Measurements from ENCODE around the gene FCN3.
A peak's percentile ranks its signal among the peaks of the same experiment; 100 is the strongest.
"Not testable (repeated sequence)": the region's sequence is repeated elsewhere in the genome, so short reads cannot be mapped to it uniquely, and the experiment has no call there.

Gene FCN3

GRCh38 chr1:27405598-27406361, 31.2 kb upstream of the FCN3 start:
- not testable (repeated sequence) for DNase-seq; H3K9me3 Mint-ChIP-seq; ATAC-seq (replicated peaks); H3K4me3 Mint-ChIP-seq; H3K27me3 Mint-ChIP-seq
- H3K27ac Mint-ChIP-seq: peak overlapping the region in 1 of 2 donors; percentile 60
- H3K4me1 Mint-ChIP-seq (ENCODE audit: low read depth in 2 of 2): peaks cover 5 to 18% of the 10 kb centered on the region in 2 donors
- peaks cover 38% of the 10 kb centered on the region for H3K36me3 Mint-ChIP-seq (ENCODE audit: insufficient read depth)

GRCh38 chr1:27405074-27405473, 30.4 kb upstream of the FCN3 start:
- no peaks in the 10 kb centered on the region for H3K9me3 Mint-ChIP-seq
- DNase-seq: no peak
- no peak for ATAC-seq (replicated peaks)
- peaks cover 5 to 22% of the 10 kb centered on the region in 2 donors for H3K4me1 Mint-ChIP-seq (ENCODE audit: low read depth in 2 of 2)
- H3K27ac Mint-ChIP-seq: peak overlapping the region in 1 of 2 donors; percentile 91
- H3K36me3 Mint-ChIP-seq (ENCODE audit: insufficient read depth): peaks cover 31% of the 10 kb centered on the region
- no peak overlapping the region for H3K4me3 Mint-ChIP-seq
- H3K27me3 Mint-ChIP-seq: no peaks in the 10 kb centered on the region

- Mint-ChIP-seq H3K9me3 (no peaks in the 10 kb centered on the region), H3K27me3 (no peaks in the 10 kb centered on the region), H3K27ac (peak overlapping the region; percentile 84 to 91), H3K36me3 (ENCODE audit: insufficient read depth) (peaks cover 21% of the 10 kb centered on the region), H3K4me1 (ENCODE audit: low read depth in 2 of 2) (peaks cover 5 to 22% of the 10 kb centered on the region in 2 donors), H3K4me3 (peak overlapping the region in 1 of 2 donors; percentile 69)
- ATAC-seq (replicated peaks) (peak; percentile 12), DNase-seq (no peak)
These were observed 29.3 kb upstream of the FCN3 start for GRCh38 chr1:27403931-27404330.

- H3K4me1 Mint-ChIP-seq (ENCODE audit: low read depth in 2 of 2): peaks cover 5 to 22% of the 10 kb centered on the region in 2 donors
- DNase-seq: peak in 2 of 3 experiments; percentile 38 to 48
- peak overlapping the region; percentile 10 to 69 for H3K4me3 Mint-ChIP-seq
- peaks cover 15% of the 10 kb centered on the region for H3K36me3 Mint-ChIP-seq (ENCODE audit: insufficient read depth)
- ATAC-seq (replicated peaks): peak; percentile 89
- peak overlapping the region; percentile 84 to 91 for H3K27ac Mint-ChIP-seq
- no peaks in the 10 kb centered on the region for H3K27me3 Mint-ChIP-seq
- H3K9me3 Mint-ChIP-seq: no peaks in the 10 kb centered on the region
These were observed 28.6 kb upstream of the FCN3 start for GRCh38 chr1:27403065-27403726.

GRCh38 chr1:27402349-27402754, 27.7 kb upstream of the FCN3 start:
- peaks cover 8% of the 10 kb centered on the region for H3K36me3 Mint-ChIP-seq (ENCODE audit: insufficient read depth)
- H3K9me3 Mint-ChIP-seq: no peaks in the 10 kb centered on the region
- H3K27me3 Mint-ChIP-seq: no peaks in the 10 kb centered on the region
- no peak overlapping the region for H3K4me3 Mint-ChIP-seq
- DNase-seq (no peak), ATAC-seq (replicated peaks) (no peak)
- peaks cover 5 to 22% of the 10 kb centered on the region in 2 donors for H3K4me1 Mint-ChIP-seq (ENCODE audit: low read depth in 2 of 2)
- H3K27ac Mint-ChIP-seq: peak overlapping the region in 1 of 2 donors; percentile 32

- Mint-ChIP-seq H3K36me3 (ENCODE audit: insufficient read depth) (peaks cover 11% of the 10 kb centered on the region), H3K4me3 (no peak overlapping the region), H3K27me3 (no peaks in the 10 kb centered on the region), H3K9me3 (no peaks in the 10 kb centered on the region), H3K4me1 (ENCODE audit: low read depth in 2 of 2) (peaks cover 5 to 22% of the 10 kb centered on the region in 2 donors), H3K27ac (peak overlapping the region in 1 of 2 donors; percentile 85)
- ATAC-seq (replicated peaks): no peak
- DNase-seq: no peak
These were observed 26.3 kb upstream of the FCN3 start for GRCh38 chr1:27400963-27401341.

- Mint-ChIP-seq H3K4me1 (ENCODE audit: low read depth in 2 of 2) (peaks cover 5 to 26% of the 10 kb centered on the region in 2 donors), H3K27me3 (no peaks in the 10 kb centered on the region), H3K27ac (peak overlapping the region in 1 of 2 donors; percentile 85), H3K9me3 (no peaks in the 10 kb centered on the region), H3K36me3 (ENCODE audit: insufficient read depth) (peaks cover 14% of the 10 kb centered on the region), H3K4me3 (no peak overlapping the region)
- ATAC-seq (replicated peaks) (no peak), DNase-seq (no peak)
These were observed 25.7 kb upstream of the FCN3 start for GRCh38 chr1:27400082-27400962.

GRCh38 chr1:27399251-27400025, 24.8 kb upstream of the FCN3 start:
- no peak for ATAC-seq (replicated peaks)
- Mint-ChIP-seq H3K36me3 (ENCODE audit: insufficient read depth) (peaks cover 14% of the 10 kb centered on the region), H3K27me3 (no peaks in the 10 kb centered on the region), H3K4me1 (ENCODE audit: low read depth in 2 of 2) (peaks cover 8 to 26% of the 10 kb centered on the region in 2 donors), H3K4me3 (no peak overlapping the region), H3K9me3 (no peaks in the 10 kb centered on the region), H3K27ac (peak overlapping the region; percentile 72 to 81)
- no peak for DNase-seq

GRCh38 chr1:27398405-27399149, 24.0 kb upstream of the FCN3 start:
- ATAC-seq (replicated peaks): no peak
- H3K9me3 Mint-ChIP-seq: no peaks in the 10 kb centered on the region
- no peak overlapping the region for H3K4me3 Mint-ChIP-seq
- DNase-seq: no peak
- peaks cover 15% of the 10 kb centered on the region for H3K36me3 Mint-ChIP-seq (ENCODE audit: insufficient read depth)
- no peaks in the 10 kb centered on the region for H3K27me3 Mint-ChIP-seq
- peaks cover 4 to 21% of the 10 kb centered on the region in 2 donors for H3K4me1 Mint-ChIP-seq (ENCODE audit: low read depth in 2 of 2)
- peak overlapping the region; percentile 72 to 81 for H3K27ac Mint-ChIP-seq

GRCh38 chr1:27397749-27398148, 23.1 kb upstream of the FCN3 start:
- Mint-ChIP-seq H3K36me3 (ENCODE audit: insufficient read depth) (peaks cover 20% of the 10 kb centered on the region), H3K27ac (no peak overlapping the region), H3K4me3 (no peak overlapping the region), H3K9me3 (no peaks in the 10 kb centered on the region), H3K4me1 (ENCODE audit: low read depth in 2 of 2) (peaks cover 4 to 15% of the 10 kb centered on the region in 2 donors), H3K27me3 (no peaks in the 10 kb centered on the region)
- ATAC-seq (replicated peaks) (no peak), DNase-seq (no peak)

- Mint-ChIP-seq H3K4me3 (no peak overlapping the region), H3K36me3 (ENCODE audit: insufficient read depth) (peaks cover 24% of the 10 kb centered on the region), H3K4me1 (ENCODE audit: low read depth in 2 of 2) (peaks cover 7 to 16% of the 10 kb centered on the region in 2 donors), H3K27ac (no peak overlapping the region), H3K9me3 (no peaks in the 10 kb centered on the region), H3K27me3 (peaks cover 0 to 5% of the 10 kb centered on the region in 2 donors)
- DNase-seq (no peak), ATAC-seq (replicated peaks) (no peak)
These were observed 22.5 kb upstream of the FCN3 start for GRCh38 chr1:27397110-27397509.

Data from effector memory CD8-positive, alpha-beta T cell (primary cell).